HepG2 (cell line): Measurements from ENCODE around the gene ALDH1L2. TPM values are rescaled to one million over a fixed set of nuclear protein-coding genes. Genes with fewer than 3 reads are reported as not detected.

Experiments used
- ATAC-seq: fragments of 200-7000 bp; cut with Tn5 transposase; 3 replicates; pipeline ENCODE4 v1.9.1; 2020; ENCODE audit warnings: mild to moderate bottlenecking, moderate library complexity
- BruUV-seq: library from RNA; stranded (reverse); fragments of 400-500 nt; replicated peaks from 2 replicates; lab custom pipeline; 2021; lab: Mats Ljungman, UMichigan
- CTCF ChIA-PET: fragments of 300-600 bp; formaldehyde crosslinking; extraction: SDS; loops from one replicate; lab custom pipeline; 2021; ENCODE audit warnings: low total read pairs, inconsistent platforms, low intra/inter-chr PET ratio; lab: Yijun Ruan, JAX
- POLR2A ChIA-PET: fragments of 350-600 bp; sonication (Branson Sonifier 250); formaldehyde crosslinking; loops from one replicate; lab custom pipeline; 2020; ENCODE audit warnings: antibody characterized with exemption, inconsistent platforms; lab: Yijun Ruan, JAX
- DNase-seq: peaks from one replicate; pipeline ENCODE4 v3.0.0-alpha.2; 2015; ENCODE audit warnings: low spot score
- FAIRE-seq: peaks from 3 replicates; lab custom pipeline; 2011; peaks lifted over from hg19 to GRCh38; lab: Jason Lieb, UNC
- H2AFZ ChIP-seq: one replicate; pipeline ENCODE4 v1.6.1; 2011; ENCODE audit warnings: low read length, inconsistent platforms
- H3K27ac ChIP-seq: fragments of 300-600 bp; 3 replicates; pipeline ENCODE4 v1.8.0; 2011; ENCODE audit warnings: mixed run types, mild to moderate bottlenecking, mixed read lengths, low read length, inconsistent platforms; ENCODE audit not compliant: insufficient read depth; ENCODE audit errors: extremely low read length
- H3K27me3 ChIP-seq, 2 experiments: fragments of 200-600 bp in 1 of 2; 2 replicates in 1 of 2; 3 replicates in 1 of 2; pipeline versions ENCODE4 v1.6.0 to v1.8.0; 2011; ENCODE audit warnings: low read length in 2 of 2, mild to moderate bottlenecking in 2 of 2, moderate library complexity in 2 of 2, inconsistent platforms in 1 of 2; ENCODE audit not compliant: insufficient read depth in 2 of 2, control insufficient read depth in 1 of 2
- H3K36me3 ChIP-seq, 2 experiments: fragments of 200-600 bp in 1 of 2; replicated peaks in 1 of 2; 2 replicates in 1 of 2; 3 replicates in 1 of 2; pipeline versions ENCODE4 v1.5.1 to v1.8.0; 2011; ENCODE audit warnings: low read length in 2 of 2, inconsistent platforms in 1 of 2; ENCODE audit not compliant: insufficient read depth in 2 of 2, control insufficient read depth in 1 of 2
- H3K4me1 ChIP-seq: 2 replicates; pipeline ENCODE4 v1.5.1; 2012; ENCODE audit warnings: low read length, inconsistent platforms; ENCODE audit not compliant: insufficient read depth
- H3K4me2 ChIP-seq: 2 replicates; pipeline ENCODE4 v1.6.0; 2011; ENCODE audit warnings: low read depth, low read length, inconsistent platforms
- H3K4me3 ChIP-seq, 3 experiments: fragments of 200-600 bp in 1 of 3; sonication (generic), shearing (Covaris generic) in 1 of 3; replicated peaks in 1 of 3; 2 replicates each; pipeline ENCODE4 v1.5.1; 2011 to 2016; ENCODE audit warnings: low read length in 3 of 3, inconsistent platforms in 2 of 3, low read depth in 2 of 3, mild to moderate bottlenecking in 2 of 3, control low read depth in 1 of 3, mixed read lengths in 1 of 3; ENCODE audit not compliant: insufficient read depth in 1 of 3
- H3K79me2 ChIP-seq: one replicate; pipeline ENCODE4 v1.6.1; 2011; ENCODE audit warnings: low read length, inconsistent platforms; ENCODE audit not compliant: insufficient read depth
- H3K9ac ChIP-seq: 2 replicates; pipeline ENCODE4 v1.6.0; 2011; ENCODE audit warnings: mild to moderate bottlenecking, low read depth, low read length, inconsistent platforms; ENCODE audit not compliant: insufficient read depth
- H3K9me3 ChIP-seq: 2 replicates; pipeline ENCODE4 v1.5.1; 2012; ENCODE audit warnings: mild to moderate bottlenecking, low read length
- H4K20me1 ChIP-seq: 2 replicates; pipeline ENCODE4 v1.6.0; 2011; ENCODE audit warnings: inconsistent platforms, mild to moderate bottlenecking, low read length, moderate library complexity; ENCODE audit not compliant: insufficient read depth
- BCL6 ChIP-seq: IDR thresholded peaks from 2 replicates; pipeline ENCODE4 v1.6.1; 2016; ENCODE audit warnings: missing genetic modification reagents, missing compliant biosample characterization
- CEBPB ChIP-seq: IDR thresholded peaks from 2 replicates; pipeline ENCODE4 v1.6.1; 2011; ENCODE audit warnings: low read depth, low read length, improper control_type of control experiment, borderline replicate concordance
- CEBPG ChIP-seq: IDR thresholded peaks from 2 replicates; pipeline ENCODE4 v1.6.1; 2016
- HIVEP1 ChIP-seq: sonication (generic); formaldehyde crosslinking; IDR thresholded peaks from 2 replicates; pipeline ENCODE4 v1.4.0; 2020; ENCODE audit warnings: mild to moderate bottlenecking, missing genetic modification reagents
- KDM5B ChIP-seq: sonication (generic); formaldehyde crosslinking; IDR thresholded peaks from 2 replicates; pipeline ENCODE4 v1.4.0; 2020; ENCODE audit warnings: missing genetic modification reagents, mild to moderate bottlenecking, borderline replicate concordance
- TAF1 ChIP-seq: sonication (generic); formaldehyde crosslinking; IDR thresholded peaks from 2 replicates; pipeline ENCODE4 v1.4.0; 2020; ENCODE audit warnings: missing genetic modification reagents
- TBP ChIP-seq: sonication (generic); formaldehyde crosslinking; IDR thresholded peaks from 2 replicates; pipeline ENCODE4 v1.5.0; 2020; ENCODE audit warnings: missing genetic modification reagents
- ZNF124 ChIP-seq: sonication (generic); formaldehyde crosslinking; IDR thresholded peaks from 2 replicates; pipeline ENCODE4 v1.4.0; 2020; ENCODE audit warnings: missing genetic modification reagents
- ZSCAN9 ChIP-seq: IDR thresholded peaks from 2 replicates; pipeline ENCODE4 v1.6.1; 2016; ENCODE audit warnings: borderline replicate concordance
- WGBS: methylation state at CpG from one replicate; pipeline ENCODE4 v1.1.6; 2017; ENCODE audit warnings: low lambda C conversion rate; 5-methylcytosine and 5-hydroxymethylcytosine counted together
- in situ Hi-C: cut with HindIII; loops from 2 replicates; pipeline ENCODE4 v1.10.0; 2017; ENCODE audit warnings: low pct_unique_long_range_greater_than_20kb; ENCODE audit not compliant: extremely low pct_ligation_motif_present
- intact Hi-C: fragments of 100-400 bp; cut with micrococcal nuclease; formaldehyde crosslinking; loops from one replicate; pipeline ENCODE4 v1.10.0; 2022; ENCODE audit not compliant: unreplicated experiment
- polyA plus RNA-seq, 8 experiments: library from polyadenylated mRNA; depleted of rRNA in 3 of 8; stranded (reverse) in 7 of 8; unstranded in 1 of 8; fragments of >200 nt; fragmentation: Illumina TruSeq in 4 of 8; extraction: Trizol in 4 of 8; gene quantifications; 2 replicates each; pipeline versions ENCODE4 v1.2.1 to v1.2.3, GENCODE V29; 2011 to 2016; ENCODE audit warnings: low read depth in 4 of 8, missing spikeins in 1 of 8, mixed read lengths in 1 of 8; ENCODE audit not compliant: insufficient read depth in 1 of 8
- total RNA-seq, 5 experiments: library from RNA; depleted of rRNA; stranded (reverse); fragments of >200 nt; fragmentation: Illumina TruSeq; extraction: Trizol; gene quantifications; 2 replicates each; pipeline ENCODE4 v1.2.3, GENCODE V29; 2016; ENCODE audit warnings: low read depth in 1 of 5
- TF ChIP-seq, protein P1 (sequence below): sonication (generic); formaldehyde crosslinking; conservative IDR thresholded peaks from 2 replicates; pipeline ENCODE4 v1.8.0; 2022; ENCODE audit warnings: mild to moderate bottlenecking, moderate library complexity, missing genetic modification reagents
- TF ChIP-seq, protein P2 (sequence below), 2 experiments: fragments of 450-650 bp in 1 of 2; sonication (generic) in 1 of 2; formaldehyde crosslinking; IDR thresholded peaks; 2 replicates each; pipeline versions ENCODE4 v1.5.0 to v1.8.0; 2020 to 2022; ENCODE audit warnings: mild to moderate bottlenecking in 1 of 2, missing genetic modification reagents in 1 of 2
- TF ChIP-seq, protein P3 (sequence below): sonication (generic); formaldehyde crosslinking; IDR thresholded peaks from 2 replicates; pipeline ENCODE4 v1.4.0; 2020; ENCODE audit warnings: missing genetic modification reagents

ALDH1L2 gene
- total and polyA plus RNA-seq, 2 of the 13 experiments (the other 11 are each of a cell fraction or from before 2014, with no cell fraction given), result 0.40 to 4.6 TPM

DNA sequence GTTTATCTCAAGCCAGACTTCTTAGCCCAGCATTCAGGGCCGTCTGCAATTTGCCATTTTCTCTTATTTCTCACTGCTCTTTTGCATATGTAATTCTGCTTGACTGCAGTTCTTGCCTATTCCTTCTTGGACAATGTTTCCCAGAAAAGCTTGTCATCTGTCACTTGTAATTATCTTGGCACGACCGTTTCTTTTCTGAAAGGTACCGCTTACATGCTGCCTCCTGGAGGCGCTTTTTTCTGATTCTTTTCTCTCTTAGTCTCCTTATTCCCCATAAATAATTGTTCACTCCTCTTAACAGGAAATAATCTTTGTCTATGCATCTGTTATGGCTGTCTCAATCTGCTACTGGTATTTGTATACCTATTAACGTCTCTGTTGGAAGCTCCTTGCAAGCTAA is 1.2 kb upstream of the ALDH1L2 start:
- Histone ChIP-seq H3K36me3 (no peaks in the 10 kb centered on the region), H3K9ac (no peak overlapping the region), H3K4me3 (no peak overlapping the region), H3K4me1 (peaks cover 16% of the 10 kb centered on the region), H3K9me3 (no peaks in the 10 kb centered on the region), H3K79me2 (no peaks in the 10 kb centered on the region), H3K4me2 (no peak overlapping the region), H3K27me3 (peaks cover 0 to 5% of the 10 kb centered on the region in 2 experiments; a peak in 1 of 5 replicates), H2AFZ (no peak overlapping the region), H3K27ac (no peak overlapping the region), H4K20me1 (no peaks in the 10 kb centered on the region)
- intact Hi-C loops (no loop called here), in situ Hi-C loops (no loop called here)
- POLR2A ChIA-PET, result interaction anchor here (1.3 kb wide), 1 partner anchor 22 kb away, joined by 3 read pairs; the partner anchor contains the start of gene WASHC4
- no peak for FAIRE-seq
- no TSS peak for BruUV-seq
- CTCF ChIA-PET, result no interaction called here
- no peak for ATAC-seq
- no peak for DNase-seq
- WGBS, result 75% methylated on average over 6 of the region's 6 CpGs
- no peak for TF ChIP-seq CEBPG (CRISPR knock-in tag)
- TF ChIP-seq, protein P1, sequence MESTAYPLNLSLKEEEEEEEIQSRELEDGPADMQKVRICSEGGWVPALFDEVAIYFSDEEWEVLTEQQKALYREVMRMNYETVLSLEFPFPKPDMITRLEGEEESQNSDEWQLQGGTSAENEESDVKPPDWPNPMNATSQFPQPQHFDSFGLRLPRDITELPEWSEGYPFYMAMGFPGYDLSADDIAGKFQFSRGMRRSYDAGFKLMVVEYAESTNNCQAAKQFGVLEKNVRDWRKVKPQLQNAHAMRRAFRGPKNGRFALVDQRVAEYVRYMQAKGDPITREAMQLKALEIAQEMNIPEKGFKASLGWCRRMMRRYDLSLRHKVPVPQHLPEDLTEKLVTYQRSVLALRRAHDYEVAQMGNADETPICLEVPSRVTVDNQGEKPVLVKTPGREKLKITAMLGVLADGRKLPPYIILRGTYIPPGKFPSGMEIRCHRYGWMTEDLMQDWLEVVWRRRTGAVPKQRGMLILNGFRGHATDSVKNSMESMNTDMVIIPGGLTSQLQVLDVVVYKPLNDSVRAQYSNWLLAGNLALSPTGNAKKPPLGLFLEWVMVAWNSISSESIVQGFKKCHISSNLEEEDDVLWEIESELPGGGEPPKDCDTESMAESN (CRISPR knock-in tag), result no peak
- no peak for TF ChIP-seq TBP
- no peak for TF ChIP-seq ZSCAN9 (CRISPR knock-in tag)

DNA sequence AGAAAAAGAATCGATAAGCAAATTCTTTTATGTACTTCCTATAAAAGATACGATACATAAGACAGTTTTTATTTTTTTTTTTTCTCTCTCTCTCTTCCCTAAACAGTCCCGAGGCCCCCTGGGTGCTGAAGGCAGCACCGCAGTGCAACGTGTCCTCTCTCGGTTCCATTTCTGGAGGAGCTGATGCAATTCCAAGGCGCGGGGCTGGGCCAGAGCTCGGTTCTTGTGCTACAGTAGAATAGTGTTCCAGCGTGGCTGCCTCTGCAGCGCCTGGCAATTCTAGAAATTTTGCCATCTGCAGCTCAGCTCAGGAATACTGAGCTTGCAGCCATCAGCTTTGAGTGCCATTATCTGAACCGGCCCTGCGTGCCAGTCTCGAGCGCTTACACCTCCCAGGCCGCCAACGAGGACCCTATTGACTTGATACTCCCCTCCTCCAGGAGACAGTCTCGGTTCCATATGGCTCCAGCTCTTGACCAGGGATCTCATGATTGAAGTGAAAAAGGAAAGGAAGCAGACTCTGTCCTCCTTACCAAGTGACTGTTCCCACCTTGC is 630 bp downstream of the ALDH1L2 start:
- DNase-seq, result no peak
- Histone ChIP-seq H3K4me2 (peak overlapping the region; percentile 86), H3K4me3 (peak overlapping the region; percentile 41 to 67 (median 48); a peak in 5 of 6 replicates), H3K27ac (no peak overlapping the region), H4K20me1 (no peaks in the 10 kb centered on the region), H2AFZ (peak overlapping the region; percentile 28), H3K4me1 (peaks cover 16% of the 10 kb centered on the region), H3K36me3 (no peaks in the 10 kb centered on the region), H3K9ac (no peak overlapping the region), H3K79me2 (no peaks in the 10 kb centered on the region), H3K27me3 (peaks cover 0 to 5% of the 10 kb centered on the region in 2 experiments; a peak in 1 of 5 replicates), H3K9me3 (no peaks in the 10 kb centered on the region)
- in situ Hi-C loops (no loop called here), intact Hi-C loops (no loop called here)
- ATAC-seq, result peak; percentile 56
- no TSS peak for BruUV-seq
- FAIRE-seq, result no peak
- ChIA-PET POLR2A (interaction anchor here (1.8 kb wide), 1 partner anchor 24 kb away, joined by 12 read pairs; the partner anchor contains the start of gene WASHC4), CTCF (no interaction called here)
- 21% methylated on average over 18 of the region's 18 CpGs for WGBS
- TF ChIP-seq KDM5B (CRISPR knock-in tag) (peak; percentile 39; the same call in 1 of the 2 replicates), CEBPB (no peak), TAF1 (CRISPR knock-in tag) (no peak), BCL6 (CRISPR knock-in tag) (no peak), HIVEP1 (CRISPR knock-in tag) (0 out of 2 replicates have a peak, but pooled peaks have one; percentile 24), CEBPG (CRISPR knock-in tag) (peak; percentile 73), ZNF124 (CRISPR knock-in tag) (no peak)
- TF ChIP-seq, protein P2, sequence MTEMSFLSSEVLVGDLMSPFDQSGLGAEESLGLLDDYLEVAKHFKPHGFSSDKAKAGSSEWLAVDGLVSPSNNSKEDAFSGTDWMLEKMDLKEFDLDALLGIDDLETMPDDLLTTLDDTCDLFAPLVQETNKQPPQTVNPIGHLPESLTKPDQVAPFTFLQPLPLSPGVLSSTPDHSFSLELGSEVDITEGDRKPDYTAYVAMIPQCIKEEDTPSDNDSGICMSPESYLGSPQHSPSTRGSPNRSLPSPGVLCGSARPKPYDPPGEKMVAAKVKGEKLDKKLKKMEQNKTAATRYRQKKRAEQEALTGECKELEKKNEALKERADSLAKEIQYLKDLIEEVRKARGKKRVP (CRISPR knock-in tag; IDR thresholded peaks at IDR 0.05), result peak in 1 of 2 experiments; percentile 85; a peak in 2 of 4 replicates
- TF ChIP-seq, protein P3, sequence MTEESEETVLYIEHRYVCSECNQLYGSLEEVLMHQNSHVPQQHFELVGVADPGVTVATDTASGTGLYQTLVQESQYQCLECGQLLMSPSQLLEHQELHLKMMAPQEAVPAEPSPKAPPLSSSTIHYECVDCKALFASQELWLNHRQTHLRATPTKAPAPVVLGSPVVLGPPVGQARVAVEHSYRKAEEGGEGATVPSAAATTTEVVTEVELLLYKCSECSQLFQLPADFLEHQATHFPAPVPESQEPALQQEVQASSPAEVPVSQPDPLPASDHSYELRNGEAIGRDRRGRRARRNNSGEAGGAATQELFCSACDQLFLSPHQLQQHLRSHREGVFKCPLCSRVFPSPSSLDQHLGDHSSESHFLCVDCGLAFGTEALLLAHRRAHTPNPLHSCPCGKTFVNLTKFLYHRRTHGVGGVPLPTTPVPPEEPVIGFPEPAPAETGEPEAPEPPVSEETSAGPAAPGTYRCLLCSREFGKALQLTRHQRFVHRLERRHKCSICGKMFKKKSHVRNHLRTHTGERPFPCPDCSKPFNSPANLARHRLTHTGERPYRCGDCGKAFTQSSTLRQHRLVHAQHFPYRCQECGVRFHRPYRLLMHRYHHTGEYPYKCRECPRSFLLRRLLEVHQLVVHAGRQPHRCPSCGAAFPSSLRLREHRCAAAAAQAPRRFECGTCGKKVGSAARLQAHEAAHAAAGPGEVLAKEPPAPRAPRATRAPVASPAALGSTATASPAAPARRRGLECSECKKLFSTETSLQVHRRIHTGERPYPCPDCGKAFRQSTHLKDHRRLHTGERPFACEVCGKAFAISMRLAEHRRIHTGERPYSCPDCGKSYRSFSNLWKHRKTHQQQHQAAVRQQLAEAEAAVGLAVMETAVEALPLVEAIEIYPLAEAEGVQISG (CRISPR knock-in tag), result 0 out of 2 replicates have a peak, but pooled peaks have one; percentile 6
